Measurements from ENCODE around the gene BAZ2B.

BAZ2B gene

GRCh38 chr2:159292157-159292556 lies 324.2 kb downstream of the BAZ2B start:
- no peak for DNase-seq

- DNase-seq: no peak
Observed at GRCh38 chr2:159290289-159290907, 325.9 kb downstream of the BAZ2B start.

GRCh38 chr2:159287733-159288132 lies 328.6 kb downstream of the BAZ2B start:
- no peak for DNase-seq

- DNase-seq: peak; percentile 94
Observed at GRCh38 chr2:159286709-159287441, 329.5 kb downstream of the BAZ2B start.

- DNase-seq: no peak
Observed at GRCh38 chr2:159285929-159286708, 330.2 kb downstream of the BAZ2B start, which contains the start of gene WDSUB1. WDSUB1 (minus strand) TSS chr2:159286703; CDS start chr2:159283069, 3,634 bp downstream.

- DNase-seq: no peak
Observed at GRCh38 chr2:159285433-159285832, 330.9 kb downstream of the BAZ2B start.

GRCh38 chr2:159283529-159283928 lies 332.8 kb downstream of the BAZ2B start:
- DNase-seq: no peak

- DNase-seq: no peak
Observed at GRCh38 chr2:159281002-159281401, 335.3 kb downstream of the BAZ2B start.

- DNase-seq: no peak
Observed at GRCh38 chr2:159279700-159280099, 336.6 kb downstream of the BAZ2B start.

GRCh38 chr2:159275111-159275510 lies 341.2 kb downstream of the BAZ2B start:
- DNase-seq: no peak

- DNase-seq: no peak
Observed at GRCh38 chr2:159272156-159272555, 344.2 kb downstream of the BAZ2B start.

GRCh38 chr2:159270744-159271379 lies 345.5 kb downstream of the BAZ2B start:
- DNase-seq: no peak
